GM19397 (cell line): ENCODE measurements around the gene GFRA1.
"Not testable (repeated sequence)": the region's sequence is repeated elsewhere in the genome, so short reads cannot be mapped to it uniquely, and the experiment has no call there.

Experiments
- ATAC-seq: cut with Tn5 transposase; IDR thresholded peaks from one replicate; pipeline ENCODE4 v1.9.1; 2021; ENCODE audit warnings: mild to moderate bottlenecking, moderate library complexity; ENCODE audit not compliant: unreplicated experiment

GFRA1 gene

DNA sequence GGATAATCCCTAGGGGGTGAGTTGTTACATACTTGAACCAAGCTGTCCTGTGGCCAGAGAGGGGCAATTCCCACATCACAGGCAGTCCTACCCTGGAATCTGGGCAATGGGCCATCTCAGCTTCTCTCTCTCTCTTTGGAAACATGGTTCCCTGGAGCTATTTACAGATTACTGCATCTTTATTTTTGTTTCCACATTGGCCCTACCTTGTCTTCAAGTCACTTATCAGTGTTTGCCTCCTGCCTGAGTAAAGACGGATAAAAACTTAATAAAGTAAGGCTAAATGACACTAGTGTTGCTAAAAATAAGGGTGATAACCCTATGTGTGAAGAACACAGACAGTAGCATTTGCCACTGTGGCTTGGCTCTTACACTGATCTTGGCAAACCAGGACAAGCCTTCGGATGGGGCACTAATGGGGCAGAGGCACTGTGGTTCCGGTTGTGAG lies 228.2 kb downstream of the GFRA1 start:
- ATAC-seq, result no peak

DNA sequence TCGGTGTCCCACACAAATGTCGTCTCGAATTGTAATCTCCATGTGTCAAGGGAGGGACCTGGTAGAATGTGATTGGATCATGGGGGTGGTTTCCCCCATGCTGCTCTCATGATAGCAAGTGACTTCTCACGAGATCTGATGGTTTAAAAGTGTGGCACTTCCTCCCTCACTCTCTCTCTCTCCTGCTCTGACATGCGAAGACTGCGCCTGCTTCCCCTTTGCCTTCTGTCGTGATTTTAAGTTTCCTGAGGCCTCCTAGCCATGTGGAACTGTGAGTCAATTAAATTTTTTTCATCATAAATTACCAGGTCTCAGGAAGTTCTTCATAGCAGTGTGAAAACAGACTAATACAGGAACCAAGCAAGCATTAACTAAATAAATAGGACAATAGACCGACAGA lies 229.1 kb downstream of the GFRA1 start:
- ATAC-seq, result no peak

DNA sequence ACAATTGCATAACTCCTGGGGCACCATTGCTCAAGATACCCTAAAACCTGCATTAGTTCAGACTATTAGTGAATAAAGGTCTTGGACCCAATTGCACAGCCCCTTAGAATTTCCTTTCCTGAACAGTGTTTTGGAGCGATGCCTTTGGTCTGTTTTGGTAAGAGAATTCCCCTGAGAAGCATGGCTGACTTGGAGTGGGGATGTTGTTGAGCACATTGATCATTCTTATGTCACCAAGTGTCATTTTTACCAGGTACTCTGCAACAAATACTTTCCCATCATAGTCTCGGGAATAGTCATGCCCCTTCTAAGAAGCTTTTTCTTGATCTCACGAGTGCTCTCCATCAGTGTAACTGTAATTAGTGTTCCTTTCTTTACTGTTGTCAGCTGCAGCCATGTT lies 229.7 kb downstream of the GFRA1 start:
- no peak for ATAC-seq

DNA sequence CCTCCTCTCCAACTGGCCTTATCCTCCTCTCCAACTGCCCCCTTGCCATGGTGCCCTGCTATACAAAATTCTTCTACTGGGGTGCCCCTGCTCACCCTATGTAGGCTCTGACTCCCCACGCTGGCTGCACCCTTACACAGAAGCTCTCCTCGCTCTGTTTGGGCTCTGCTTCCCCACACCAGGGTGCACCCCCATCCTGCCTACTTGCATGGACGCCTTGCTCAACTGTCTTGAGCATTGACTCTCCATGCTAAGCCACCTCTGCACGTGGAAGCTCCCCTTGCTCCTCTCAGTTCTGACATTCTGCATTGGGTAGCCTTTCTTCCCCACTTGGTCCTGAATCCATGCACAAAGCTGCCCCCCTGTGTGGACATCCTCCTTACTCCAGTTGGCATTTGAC lies 231.1 kb downstream of the GFRA1 start:
- ATAC-seq, result no peak

DNA sequence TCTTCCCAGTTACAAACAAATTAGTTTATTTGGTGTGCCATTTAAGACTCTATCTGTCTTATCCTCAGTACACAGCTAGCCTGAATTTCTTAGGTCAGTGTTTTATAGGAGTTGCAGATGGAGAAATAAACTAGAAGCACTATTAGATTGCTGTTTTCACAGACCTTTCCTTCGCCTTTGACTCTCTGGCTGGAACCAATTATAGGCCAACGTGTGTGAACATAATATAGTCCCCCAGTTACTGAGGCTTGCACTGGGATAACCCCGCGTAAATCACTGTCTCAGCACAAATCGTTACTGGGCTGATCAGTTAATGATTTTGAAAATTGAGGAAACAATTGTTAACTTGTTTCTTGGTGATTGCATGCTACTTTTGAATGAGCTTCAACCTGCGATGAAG lies 233.4 kb downstream of the GFRA1 start:
- no peak for ATAC-seq

DNA sequence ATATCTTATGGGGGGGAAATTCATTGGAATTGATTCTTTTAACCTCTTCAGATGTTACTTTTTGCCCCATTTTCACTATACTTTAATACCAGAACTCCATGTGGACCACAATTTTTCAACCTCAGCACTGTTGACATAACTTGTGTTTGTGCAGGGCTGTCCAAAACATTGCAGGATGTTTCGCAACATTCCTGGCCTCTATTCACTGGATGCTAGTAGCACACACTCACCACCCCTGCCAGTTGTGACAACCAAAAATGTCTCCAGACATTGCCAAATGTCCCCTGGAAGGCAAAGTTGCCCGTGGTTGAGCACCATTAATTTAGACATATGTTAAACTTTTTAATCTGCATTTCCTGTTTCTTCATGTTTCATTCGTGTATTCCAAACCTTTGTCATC lies 234.7 kb downstream of the GFRA1 start:
- no peak for ATAC-seq

DNA sequence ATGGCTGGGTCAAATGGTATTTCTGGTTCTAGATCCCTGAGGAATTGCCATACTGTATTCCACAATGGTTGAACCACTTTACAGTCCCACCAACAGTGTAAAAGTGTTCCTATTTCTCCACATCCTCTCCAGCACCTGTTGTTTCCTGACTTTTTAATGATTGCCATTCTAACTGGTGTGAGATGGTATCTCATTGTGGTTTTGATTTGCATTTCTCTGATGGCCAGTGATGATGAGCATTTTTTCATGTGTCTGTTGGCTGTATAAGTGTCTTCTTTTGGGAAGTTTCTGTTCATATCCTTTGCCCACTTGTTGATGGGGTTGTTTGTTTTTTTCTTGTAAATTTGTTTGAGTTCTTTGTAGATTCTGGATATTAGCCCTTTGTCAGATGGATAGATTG lies 237.6 kb downstream of the GFRA1 start:
- ATAC-seq, result not testable (repeated sequence)

DNA sequence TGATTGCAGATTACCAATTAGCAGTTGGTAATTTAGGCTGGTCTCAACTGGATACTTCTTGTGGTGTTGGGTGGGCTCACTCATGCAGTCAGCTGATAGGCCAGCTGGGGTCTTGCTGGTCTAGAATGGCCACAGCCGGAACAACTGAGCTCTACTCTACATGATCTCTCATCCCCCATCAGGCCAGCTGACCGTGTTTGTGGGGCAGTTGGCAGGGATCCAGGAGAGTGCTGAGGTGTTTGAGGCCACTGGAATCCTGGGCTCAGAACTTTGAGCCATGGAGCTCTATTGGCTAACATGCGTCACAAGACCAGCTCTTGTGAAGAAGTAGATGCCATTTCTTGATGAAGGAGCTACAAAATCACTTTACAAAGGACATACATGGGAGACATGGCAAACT lies 242.4 kb downstream of the GFRA1 start:
- ATAC-seq, result no peak

DNA sequence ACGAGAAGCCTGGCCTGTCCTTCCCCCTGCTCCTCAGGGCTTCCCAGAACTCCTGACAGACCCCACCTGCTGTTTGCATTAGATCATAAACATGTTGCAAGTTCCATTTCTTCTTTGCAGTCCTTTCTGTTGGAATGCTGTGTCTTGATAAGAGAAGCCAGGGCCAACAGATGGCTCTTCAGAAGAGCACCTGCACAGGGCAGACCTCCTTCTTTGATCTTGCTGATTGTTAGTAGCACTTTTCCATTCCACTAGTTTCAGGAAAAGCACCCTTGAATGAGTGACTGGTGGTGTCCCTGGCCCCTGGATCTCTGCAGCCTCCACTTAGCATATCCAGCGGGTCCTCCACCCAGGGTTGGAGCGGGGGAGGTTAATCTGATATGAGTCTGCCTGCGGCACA lies 243.2 kb downstream of the GFRA1 start:
- ATAC-seq, result no peak

DNA sequence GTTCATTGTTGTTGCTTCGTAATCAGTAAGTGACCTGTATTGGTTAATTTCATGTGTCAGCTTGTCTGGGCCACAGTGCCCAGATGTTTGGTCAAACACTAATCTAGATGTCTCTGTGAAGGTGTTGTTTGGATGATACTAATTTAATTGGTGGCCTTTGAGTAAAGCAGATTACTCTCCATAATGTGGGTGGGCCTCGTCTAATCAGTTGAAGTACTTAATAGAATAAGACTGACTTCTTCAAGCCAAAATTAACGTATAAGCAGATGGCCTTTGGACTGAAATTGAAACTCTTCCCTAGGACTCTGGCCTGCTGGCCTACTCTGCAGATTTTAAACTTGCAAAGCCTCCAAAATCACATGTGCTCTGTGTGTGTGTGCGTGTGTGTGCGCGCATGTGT lies 245.7 kb downstream of the GFRA1 start:
- ATAC-seq, result no peak

DNA sequence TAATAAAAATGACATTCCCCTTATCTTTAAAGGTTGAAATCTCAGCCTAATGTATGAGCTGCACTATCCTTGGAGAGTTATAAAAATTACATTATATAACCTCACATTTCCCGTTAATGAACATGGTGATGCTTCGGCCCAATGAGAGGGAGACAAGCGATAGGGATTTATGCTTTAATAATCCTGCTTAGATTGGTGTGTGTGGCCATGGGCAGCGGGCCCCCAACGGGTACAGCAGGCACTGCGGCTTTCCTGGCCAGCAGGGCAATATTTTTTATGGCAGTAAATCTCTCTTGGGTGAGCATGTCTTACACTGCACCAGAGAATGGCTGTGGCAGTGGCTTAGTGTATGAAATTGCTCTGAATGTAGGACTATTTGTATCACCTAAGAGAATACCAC lies 246.3 kb downstream of the GFRA1 start:
- ATAC-seq, result no peak

DNA sequence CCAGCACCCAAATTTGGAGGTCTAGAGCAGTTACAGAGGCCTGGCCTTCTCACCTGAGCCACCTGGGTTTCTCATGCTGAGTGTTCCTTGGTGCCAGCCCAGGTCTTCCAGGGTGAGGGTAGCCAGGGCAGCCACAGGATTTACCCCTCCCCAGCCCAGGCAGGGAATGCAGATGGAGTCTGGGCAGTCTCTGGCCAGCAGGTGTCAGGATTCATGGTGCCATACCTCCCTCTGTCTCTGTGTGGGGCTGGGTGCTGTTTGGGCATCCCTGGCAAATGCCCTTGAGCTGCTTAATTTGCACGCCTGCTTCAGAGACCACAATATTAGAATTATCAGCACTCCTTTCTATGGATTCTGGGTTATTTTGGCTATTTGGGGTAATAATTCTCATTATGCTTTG lies 246.7 kb downstream of the GFRA1 start:
- ATAC-seq, result no peak

DNA sequence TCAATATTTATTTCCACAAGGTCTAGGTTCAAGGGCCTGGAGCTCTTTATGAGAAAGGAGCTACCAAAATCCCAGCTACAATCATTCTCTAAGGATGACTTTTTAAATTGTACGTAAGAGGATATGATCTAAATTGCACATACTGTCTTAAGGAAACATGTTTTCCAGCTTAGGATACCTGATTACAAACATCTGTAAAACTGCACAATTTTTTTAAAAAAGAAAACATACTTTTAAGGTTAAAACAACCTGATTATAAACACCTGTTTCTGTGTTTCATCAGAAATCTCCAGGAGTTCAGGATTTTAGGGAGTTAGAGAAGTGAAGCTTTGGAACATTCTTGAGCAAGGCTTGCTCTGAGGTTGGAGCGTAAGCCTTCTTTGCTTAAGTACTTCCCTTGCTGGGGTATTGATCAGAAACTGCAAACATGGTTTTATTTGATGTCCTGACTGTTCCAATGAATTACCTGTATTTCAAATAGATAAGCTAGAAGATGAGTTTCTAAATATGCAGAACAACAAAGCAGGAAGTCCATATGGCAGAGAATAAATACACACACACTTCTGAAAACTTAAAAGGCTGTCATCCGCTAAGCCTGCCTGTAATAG lies 248.6 kb downstream of the GFRA1 start:
- no peak for ATAC-seq

DNA sequence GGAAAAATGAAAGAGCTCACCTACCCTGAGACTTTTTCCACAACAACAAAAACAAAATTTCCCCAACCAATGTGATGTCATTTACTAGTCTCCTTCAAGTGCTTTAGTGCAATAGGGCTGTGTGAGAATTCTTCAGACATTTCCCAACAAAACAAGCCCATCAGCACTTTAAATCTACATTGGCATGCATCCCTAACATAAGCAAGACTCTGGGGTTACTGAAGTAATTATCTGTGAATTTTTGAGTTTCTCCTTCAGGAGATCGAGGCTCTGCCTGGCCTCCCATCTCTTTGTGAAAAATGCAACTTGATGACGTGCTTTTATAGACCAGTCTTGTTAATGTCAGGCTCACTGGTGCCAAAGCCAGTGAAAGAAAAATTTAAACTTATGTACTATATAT lies 255.6 kb downstream of the GFRA1 start:
- ATAC-seq, result no peak

DNA sequence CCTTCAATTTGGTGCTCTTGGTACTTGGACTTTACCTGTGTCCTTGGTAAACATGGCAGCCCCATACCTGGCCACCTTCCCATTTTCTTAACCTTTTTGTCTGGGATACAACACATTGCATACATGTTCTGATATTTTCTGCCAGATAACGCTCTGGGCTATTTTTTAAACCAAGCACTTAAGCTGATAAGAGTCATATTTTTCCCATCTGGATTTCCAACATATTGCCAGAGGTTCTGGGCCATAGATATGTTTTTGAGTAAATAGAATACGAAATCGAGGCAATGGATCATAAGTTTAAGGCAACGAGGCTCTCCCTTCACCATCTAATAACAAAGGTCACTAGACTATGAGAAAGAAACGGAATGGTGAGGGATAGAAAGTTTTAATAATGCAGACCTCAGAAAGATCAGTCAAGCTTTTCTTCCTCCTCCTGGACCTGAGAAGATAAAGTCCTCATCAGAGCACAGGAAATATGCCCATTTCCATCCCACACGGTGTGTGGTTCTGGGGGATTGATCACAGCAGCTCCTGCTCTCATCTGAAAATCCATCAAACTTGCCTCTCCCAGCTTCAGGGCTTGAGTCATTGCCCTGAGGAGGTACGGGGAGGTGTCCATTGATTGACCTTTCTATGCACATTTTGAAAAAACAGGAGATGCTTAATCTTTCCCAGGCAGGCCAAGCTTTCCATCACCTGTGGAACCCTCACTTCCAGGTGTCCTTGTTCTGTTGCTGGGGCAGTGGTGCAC lies 257.2 kb downstream of the GFRA1 start:
- no peak for ATAC-seq

DNA sequence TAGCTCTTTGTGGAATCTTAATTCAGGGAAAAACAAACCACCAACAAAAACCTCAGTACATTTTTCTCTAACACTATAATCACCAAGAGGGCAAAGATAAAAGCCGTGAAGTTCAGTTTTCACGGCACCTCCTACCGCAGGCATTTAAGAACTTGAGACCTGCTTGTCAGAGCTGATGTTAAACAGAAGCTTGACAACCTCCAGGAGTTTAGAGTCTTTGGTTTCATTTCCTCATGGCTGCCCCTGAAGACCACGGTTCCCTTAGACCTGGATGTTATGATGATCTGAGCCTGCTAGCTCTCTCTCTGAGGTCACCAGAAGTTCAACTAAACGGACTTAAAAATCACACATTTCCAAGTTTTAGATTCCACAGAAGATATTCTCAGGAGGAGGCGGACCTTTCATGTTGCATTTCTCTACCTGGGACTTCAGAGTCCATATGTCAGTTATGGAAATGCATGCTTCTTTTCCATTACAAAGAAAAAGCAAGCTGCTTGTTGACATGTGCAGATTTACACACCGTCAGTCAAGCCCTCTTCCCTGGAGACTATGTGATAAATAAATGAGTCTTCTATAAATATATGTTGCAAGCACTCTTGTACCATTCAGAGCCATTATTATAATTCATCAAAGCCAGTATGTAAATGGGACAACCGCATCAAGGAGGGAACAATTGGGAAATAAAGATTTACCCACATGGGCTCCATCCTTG lies 258.0 kb downstream of the GFRA1 start:
- no peak for ATAC-seq

DNA sequence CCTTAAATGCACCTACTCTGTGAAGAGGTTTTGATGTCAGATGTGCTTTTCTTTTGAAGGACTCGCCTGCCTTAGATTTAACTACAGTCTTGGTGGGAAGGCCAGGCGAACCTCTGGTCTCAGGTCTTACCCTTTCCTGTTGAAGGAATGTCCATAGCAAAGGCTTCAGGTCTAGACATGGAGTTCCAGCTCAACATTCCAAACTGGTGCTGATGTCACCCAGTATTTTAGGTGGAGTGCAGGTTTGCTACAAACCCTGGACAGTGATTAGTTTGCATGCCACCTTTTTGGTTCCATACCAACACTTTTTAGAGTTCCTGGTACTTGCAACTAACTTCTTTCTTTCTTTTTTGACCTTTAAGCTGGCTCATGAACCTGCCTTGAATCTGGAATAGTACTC lies 258.7 kb downstream of the GFRA1 start:
- no peak for ATAC-seq

DNA sequence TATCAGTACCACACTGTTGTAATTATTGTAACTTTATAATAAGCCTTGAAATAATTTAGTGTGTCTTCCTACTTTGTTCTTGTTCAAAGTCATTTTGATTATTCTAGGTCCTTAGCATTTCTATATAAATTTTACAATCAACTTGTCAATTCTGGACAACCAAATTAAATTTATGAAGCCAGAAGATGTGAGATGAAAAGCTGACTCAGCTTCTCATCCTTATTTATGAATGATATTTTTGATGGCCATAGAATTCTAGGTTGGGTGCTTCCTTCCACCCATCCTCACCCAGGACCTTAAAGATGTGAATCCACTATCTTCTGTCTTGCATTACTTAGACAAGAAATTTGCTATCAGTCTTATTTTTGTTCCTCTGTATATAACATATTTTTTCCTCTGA lies 261.1 kb downstream of the GFRA1 start:
- ATAC-seq, result no peak

DNA sequence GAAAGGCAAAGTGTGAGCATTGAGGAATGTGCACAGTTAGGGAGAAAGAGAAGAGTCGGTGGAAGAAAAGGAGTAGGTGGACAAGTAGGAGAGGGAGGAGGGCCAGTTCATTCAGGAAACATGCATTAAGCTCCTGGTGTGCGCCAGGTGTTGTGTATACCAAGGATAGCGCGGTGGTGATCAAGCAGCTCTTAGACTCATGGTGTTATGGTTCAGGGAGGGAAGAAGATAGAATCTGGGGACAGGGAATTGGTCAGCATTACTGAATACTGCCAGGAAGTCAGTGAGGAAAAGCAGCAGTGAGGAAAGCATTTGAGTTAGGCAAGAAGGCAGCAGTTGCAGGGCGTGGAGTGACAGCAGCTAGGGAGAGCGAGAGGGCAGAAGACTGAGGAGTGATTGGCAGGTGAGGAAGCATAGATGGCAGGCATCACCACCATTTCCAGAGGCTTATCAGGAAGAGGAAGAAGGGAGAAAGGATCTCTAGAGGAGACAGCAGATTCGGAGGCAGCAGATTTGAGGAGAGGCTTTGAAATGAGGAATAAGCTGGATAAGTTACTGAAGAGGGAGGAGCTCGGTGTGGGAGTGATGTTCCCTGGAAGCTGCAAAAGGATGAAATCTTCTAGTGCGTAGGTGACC lies 265.6 kb downstream of the GFRA1 start:
- no peak for ATAC-seq
